ENCODE results near the gene BABAM2. TPM values are rescaled to one million over a fixed set of nuclear protein-coding genes. Genes with fewer than 3 reads are reported as not detected.
A peak's percentile ranks its signal among the peaks of the same experiment; 100 is the strongest.

The BABAM2 gene
- total and polyA plus RNA-seq, 2 experiments from 2014 or later, result 31.8 to 83.3 TPM

- TF ChIP-seq CTCF (IDR thresholded peaks at IDR 0.05; ENCODE audit: low read depth, low read length), result no peak
- Histone ChIP-seq H3K36me3 (no peaks in the 10 kb centered on the region), H3K27ac (no peak overlapping the region)
Observed at GRCh38 chr2:28233164-28233676, 342.7 kb downstream of the BABAM2 start.

GRCh38 chr2:28234807-28235206, 344.3 kb downstream of the BABAM2 start:
- Histone ChIP-seq H3K36me3 (no peaks in the 10 kb centered on the region), H3K9me3 (ENCODE audit: low read depth) (no peaks in the 10 kb centered on the region), H3K27ac (no peak overlapping the region), H3K27me3 (no peaks in the 10 kb centered on the region), H3K4me1 (ENCODE audit: low read depth) (peaks cover 29% of the 10 kb centered on the region), H3K4me3 (no peak overlapping the region)
- TF ChIP-seq CTCF (IDR thresholded peaks at IDR 0.05; ENCODE audit: low read depth, low read length), result no peak
- no peak for DNase-seq (ENCODE audit: low read depth in 1 of 2, low spot score in 1 of 2)

More at GRCh38 chr2:28233164-28233676, 342.7 kb downstream of the BABAM2 start:
- H3K27me3 ChIP-seq, result no peaks in the 10 kb centered on the region
- no peaks in the 10 kb centered on the region for H3K9me3 ChIP-seq (ENCODE audit: low read depth)
- peaks cover 15% of the 10 kb centered on the region for H3K4me1 ChIP-seq (ENCODE audit: low read depth)
- peak; percentile 31 to 79 for DNase-seq (ENCODE audit: low read depth in 1 of 2, low spot score in 1 of 2)
- no peak overlapping the region for H3K4me3 ChIP-seq

- H3K36me3 ChIP-seq, result no peaks in the 10 kb centered on the region
- no peaks in the 10 kb centered on the region for H3K9me3 ChIP-seq (ENCODE audit: low read depth)
- H3K27me3 ChIP-seq, result no peaks in the 10 kb centered on the region
- peaks cover 17% of the 10 kb centered on the region for H3K4me1 ChIP-seq (ENCODE audit: low read depth)
- H3K4me3 ChIP-seq, result no peak overlapping the region
- no peak for TF ChIP-seq CTCF (IDR thresholded peaks at IDR 0.05; ENCODE audit: low read depth, low read length)
- DNase-seq (ENCODE audit: low read depth in 1 of 2, low spot score in 1 of 2), result no peak
- H3K27ac ChIP-seq, result no peak overlapping the region
Observed at GRCh38 chr2:28239207-28239606, 348.7 kb downstream of the BABAM2 start.

- Histone ChIP-seq H3K9me3 (ENCODE audit: low read depth) (no peaks in the 10 kb centered on the region), H3K36me3 (peaks cover 2% of the 10 kb centered on the region), H3K4me1 (ENCODE audit: low read depth) (peaks cover 17% of the 10 kb centered on the region), H3K4me3 (no peak overlapping the region), H3K27me3 (no peaks in the 10 kb centered on the region), H3K27ac (no peak overlapping the region)
- TF ChIP-seq CTCF (IDR thresholded peaks at IDR 0.05; ENCODE audit: low read depth, low read length), result no peak
- no peak for DNase-seq (ENCODE audit: low read depth in 1 of 2, low spot score in 1 of 2)
Observed at GRCh38 chr2:28240937-28241336, 350.4 kb downstream of the BABAM2 start.

- TF ChIP-seq CTCF (IDR thresholded peaks at IDR 0.05; ENCODE audit: low read depth, low read length), result no peak
- Histone ChIP-seq H3K27ac (no peak overlapping the region), H3K27me3 (no peaks in the 10 kb centered on the region), H3K36me3 (peaks cover 2% of the 10 kb centered on the region), H3K4me3 (no peak overlapping the region), H3K9me3 (ENCODE audit: low read depth) (no peaks in the 10 kb centered on the region), H3K4me1 (ENCODE audit: low read depth) (no peaks in the 10 kb centered on the region)
- DNase-seq (ENCODE audit: low read depth in 1 of 2, low spot score in 1 of 2), result no peak
Observed at GRCh38 chr2:28247290-28247689, 356.8 kb downstream of the BABAM2 start.
